Ramos (cell line): ENCODE results near the gene ADNP.

Experiments used
- in situ Hi-C: fragments of 300-500 bp; cut with MboI; formaldehyde crosslinking; loops from one replicate; pipeline ENCODE4 v1.14.3; 2022; ENCODE audit warnings: low sequenced_read_pairs; ENCODE audit not compliant: unreplicated experiment

Gene ADNP

GRCh38 chr20:50931306-50932015 lies at the start of gene ADNP:
Gene ADNP (minus strand): TSS chr20:50931437. CDS start chr20:50903996, 27,441 bp downstream.
- in situ Hi-C loops = loop anchor here (5.0 kb wide), 1 partner anchor 134 kb away; the partner anchor contains the start of gene BCAS4

DNA sequence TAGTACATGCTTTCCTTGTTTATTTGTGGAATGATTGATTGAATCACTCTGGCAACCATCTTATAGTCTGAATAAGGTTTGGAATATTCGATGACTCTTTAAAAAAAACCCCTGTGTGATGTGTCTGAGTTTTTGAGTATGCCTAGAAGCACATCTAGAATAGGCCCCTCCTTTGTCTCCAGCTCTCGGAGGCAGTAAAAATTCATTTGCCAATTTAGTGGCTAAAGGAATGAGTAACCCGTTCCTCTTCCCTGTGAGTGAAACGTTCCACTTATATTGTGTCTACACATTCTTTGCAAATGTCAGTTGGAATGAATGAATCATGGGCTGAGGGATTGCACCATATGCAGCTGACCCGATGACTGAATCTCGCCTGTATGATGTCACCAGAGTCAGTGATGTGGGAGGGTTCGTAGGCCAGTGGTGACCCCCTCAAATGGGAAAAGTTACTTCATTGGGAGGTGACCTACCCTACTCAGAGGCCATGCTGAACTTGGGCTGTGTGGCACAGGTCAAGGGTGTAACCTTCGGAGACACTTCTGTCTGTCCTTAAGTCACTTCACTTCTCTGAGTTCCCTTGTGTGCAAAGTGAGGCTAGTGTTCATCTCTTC lies 48.9 kb upstream of the ADNP start:
- in situ Hi-C loops = no loop called here

DNA sequence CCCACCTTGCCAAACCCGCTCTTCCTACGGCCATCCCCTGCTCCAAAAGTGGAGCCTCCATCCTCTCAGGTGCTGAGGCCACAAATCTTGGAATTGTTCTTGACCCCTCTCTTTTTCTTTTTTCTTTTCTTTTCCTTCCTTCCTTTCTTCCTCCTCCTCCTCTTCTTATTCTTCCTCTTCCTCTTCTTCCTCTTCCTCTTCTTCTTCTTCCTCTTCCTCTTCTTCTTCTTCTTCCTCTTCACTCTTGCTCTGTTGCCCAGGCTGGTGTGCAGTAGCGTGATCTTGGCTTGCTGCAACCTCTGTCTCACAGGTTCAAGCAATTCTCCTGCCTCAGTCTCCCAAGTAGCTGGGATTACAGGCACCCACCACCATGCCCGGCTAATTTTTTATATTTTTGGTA lies 47.3 kb upstream of the ADNP start:
- in situ Hi-C loops = loop anchor here (10.0 kb wide), 1 partner anchor 646 kb away; no protein-coding TSS in a partner anchor

GRCh38 chr20:50977066-50978021 lies 46.1 kb upstream of the ADNP start:
- in situ Hi-C loops = loop anchor here (10.0 kb wide), 1 partner anchor 647 kb away; no protein-coding TSS in a partner anchor

- in situ Hi-C loops = loop anchor here (10.0 kb wide), 1 partner anchor 649 kb away; no protein-coding TSS in a partner anchor
These were observed 44.6 kb upstream of the ADNP start for GRCh38 chr20:50975701-50976330.

DNA sequence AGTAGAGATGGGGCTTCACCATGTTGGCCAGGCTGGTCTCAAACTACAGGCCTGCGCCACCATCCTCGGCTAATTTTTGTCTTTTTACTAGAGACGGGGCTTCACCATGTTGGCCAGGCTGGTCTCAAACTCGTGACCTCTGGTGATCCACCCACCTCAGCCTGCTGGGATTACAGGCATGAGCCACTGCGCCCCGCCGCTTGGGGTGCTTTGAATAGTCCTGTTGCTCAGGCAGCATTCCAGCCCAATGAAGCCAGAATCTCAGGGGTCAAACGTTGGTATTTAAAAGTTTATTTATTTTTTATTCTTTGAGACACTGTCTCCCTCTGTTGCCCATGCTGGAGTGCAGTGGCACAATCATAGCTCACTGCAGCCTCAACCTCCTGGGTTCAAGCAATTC lies 38.7 kb upstream of the ADNP start:
- in situ Hi-C loops = loop anchor here (10.0 kb wide), 1 partner anchor 655 kb away; no protein-coding TSS in a partner anchor

- in situ Hi-C loops = no loop called here
These were observed 38.2 kb upstream of the ADNP start for GRCh38 chr20:50969435-50969834.

DNA sequence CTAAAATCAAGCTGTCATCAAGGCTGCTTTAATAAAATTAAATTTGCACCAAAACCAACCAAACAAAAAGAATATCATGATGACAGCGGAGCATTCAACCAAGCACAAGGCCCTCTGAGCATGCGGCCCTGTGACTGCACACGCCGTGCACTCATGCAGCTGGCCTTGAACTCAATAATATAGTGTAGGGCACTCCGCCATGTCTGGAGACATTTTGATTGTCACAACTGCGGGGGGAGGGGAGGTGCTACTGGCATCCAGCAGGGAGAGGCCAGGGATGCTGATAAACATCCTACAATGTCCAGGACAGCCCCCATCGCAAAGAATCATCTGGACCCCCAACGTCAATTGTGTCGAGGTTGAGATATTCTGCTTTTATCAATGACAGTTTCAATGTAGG lies 37.1 kb upstream of the ADNP start:
- in situ Hi-C loops = no loop called here

DNA sequence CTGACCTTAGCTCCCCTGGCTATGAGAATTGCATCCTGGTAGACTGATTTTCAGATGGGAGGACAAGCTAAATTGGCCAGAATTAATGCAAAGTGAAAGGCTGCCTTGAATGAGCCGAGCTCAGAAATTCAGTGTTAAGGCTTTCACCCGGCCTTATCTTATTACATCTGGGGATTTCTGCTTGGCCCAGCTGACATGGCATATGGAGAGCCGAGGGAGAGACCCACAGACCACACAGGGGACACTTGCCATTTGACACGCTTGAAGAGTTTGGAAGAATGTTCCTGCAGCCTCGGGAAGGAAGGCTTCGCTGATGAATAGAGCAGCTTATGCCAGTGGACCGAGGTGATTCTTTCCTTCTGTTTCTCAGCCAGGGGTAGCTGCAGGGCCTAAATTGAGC lies 36.3 kb upstream of the ADNP start:
- in situ Hi-C loops = no loop called here

DNA sequence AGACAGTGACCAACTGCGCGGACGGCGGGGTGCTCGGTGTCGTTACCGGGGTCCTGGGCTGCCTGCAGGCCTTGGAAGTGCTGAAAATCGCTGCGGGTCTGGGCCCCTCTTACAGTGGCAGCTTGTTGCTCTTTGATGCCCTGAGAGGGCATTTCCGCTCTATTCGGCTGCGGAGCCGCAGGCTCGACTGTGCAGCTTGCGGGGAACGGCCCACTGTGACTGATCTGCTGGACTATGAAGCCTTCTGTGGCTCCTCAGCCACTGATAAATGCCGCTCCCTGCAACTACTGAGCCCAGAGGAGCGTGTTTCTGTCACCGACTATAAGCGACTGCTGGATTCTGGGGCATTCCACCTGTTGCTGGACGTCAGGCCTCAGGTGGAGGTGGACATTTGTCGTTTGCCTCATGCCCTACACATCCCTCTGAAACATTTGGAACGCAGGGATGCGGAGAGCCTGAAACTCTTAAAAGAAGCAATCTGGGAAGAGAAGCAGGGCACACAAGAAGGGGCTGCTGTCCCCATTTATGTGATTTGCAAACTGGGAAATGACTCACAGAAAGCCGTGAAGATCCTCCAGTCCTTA lies 28.4 kb upstream of the ADNP start:
- in situ Hi-C loops = no loop called here

GRCh38 chr20:50958615-50959542 lies 27.6 kb upstream of the ADNP start, which contains the start of gene MOCS3:
Gene MOCS3 (plus strand): TSS chr20:50958818. CDS start chr20:50958843, 25 bp downstream.
- in situ Hi-C loops = no loop called here

DNA sequence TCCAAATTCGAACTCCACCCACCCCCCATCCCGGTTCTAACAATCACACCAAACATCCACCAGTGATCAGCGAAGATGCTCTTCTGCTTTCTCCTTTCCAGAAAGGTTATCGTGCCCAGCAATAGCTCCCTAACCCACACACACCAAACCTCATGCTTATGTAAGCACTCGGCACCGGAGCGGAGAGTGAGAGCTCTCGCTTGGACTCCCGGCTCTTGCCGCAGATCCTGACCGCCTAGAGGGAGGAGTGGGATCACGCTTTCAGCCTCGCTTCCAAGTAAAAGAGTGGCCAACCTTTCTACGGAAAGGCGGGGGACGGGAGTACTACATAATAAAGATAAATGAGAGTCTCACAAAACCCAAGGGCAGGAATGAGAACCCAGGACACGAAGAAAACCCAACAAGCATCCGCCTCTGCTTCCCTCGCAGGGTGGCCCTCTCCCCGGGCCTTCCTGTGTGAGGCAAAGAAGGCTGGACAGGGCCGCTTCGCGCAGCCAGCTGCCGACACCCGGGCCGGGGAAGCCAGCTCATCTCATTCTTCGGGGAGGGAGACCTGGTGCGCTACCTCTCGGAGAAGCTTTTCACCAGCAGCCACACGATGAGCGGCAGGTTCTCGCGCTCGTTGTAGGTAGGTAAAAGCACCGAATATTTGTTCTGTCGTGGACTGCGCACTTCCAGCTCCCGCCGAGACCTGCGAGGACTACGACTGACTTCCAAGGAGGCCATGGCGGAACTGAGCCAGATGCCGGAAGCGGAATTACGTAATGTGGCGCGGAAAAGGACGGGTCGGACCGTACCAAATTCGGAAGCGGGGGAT lies 26.8 kb upstream of the ADNP start, which contains the start of gene DPM1:
DPM1 (minus strand) TSS at position 735 of the 817 bp plus-strand sequence; CDS start at position 726, 9 bp downstream.
- in situ Hi-C loops = no loop called here

DNA sequence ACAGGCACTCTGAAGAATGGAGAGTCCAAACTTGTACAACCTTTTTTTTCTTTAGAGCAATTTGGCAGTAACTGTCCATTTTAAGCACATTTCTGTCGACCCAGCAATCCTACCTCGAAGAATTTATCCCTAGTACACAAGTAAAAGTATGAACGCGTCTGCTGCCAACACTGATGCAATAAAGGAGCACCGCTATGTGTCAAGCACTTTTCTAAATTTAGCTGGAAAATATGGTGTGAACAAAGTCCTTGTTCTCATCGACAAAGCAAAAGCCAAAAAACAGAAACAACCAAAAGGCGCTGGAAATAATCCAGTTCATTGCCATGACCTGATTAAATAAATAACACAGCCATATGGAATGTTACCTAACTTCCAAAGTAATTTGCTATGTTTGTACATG lies 26.0 kb upstream of the ADNP start:
- in situ Hi-C loops = no loop called here

DNA sequence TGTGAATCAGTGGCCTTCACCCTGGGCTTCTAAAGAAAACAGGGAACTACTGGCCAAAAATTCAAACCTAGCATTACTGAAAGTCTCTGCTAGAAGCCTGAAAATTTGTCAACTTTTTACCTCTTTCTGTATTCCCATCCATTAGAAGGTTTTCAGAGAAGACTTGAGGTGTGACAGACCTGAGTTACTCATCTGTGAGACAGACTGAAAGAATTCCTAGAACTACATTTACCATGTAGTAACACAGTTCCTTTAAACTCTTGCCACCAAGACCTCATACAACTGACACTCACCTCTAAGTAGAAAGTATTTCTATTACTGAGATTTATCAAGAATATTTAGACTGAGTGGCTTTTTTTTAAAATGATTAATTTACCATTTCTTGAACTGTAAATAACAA lies 22.6 kb upstream of the ADNP start:
- in situ Hi-C loops = no loop called here

GRCh38 chr20:50953196-50953595 lies 22.0 kb upstream of the ADNP start:
- in situ Hi-C loops = no loop called here

DNA sequence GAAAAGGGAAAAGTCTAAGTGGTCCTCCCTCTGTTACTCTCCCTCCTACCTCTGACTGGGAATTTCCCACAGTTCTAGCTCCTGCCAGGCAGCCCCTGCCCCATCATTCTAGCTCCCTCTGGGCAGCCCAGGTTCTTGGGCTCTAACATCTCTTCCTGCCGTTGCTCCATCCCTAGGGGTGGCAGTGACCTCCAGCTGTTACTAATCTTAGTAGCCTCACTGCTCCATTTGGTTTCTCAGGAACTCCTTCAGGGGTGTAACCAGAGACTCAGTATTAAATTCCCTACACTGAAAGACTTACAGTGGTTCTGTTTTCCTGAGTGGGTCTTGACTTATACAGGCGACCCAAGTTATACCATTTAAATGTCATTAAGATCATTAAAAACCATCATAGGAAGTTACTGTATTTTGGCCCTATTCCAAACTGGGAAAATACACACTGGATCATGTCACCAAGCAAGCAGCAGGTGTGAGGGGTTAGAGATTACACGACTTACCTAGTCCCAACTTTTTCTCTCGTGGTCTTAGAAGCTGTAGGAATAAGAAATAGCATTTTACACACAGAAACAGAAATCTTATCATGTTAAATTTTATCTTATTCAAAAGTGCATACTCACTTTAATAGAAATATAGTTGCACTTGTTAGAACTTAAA lies 17.0 kb upstream of the ADNP start:
- in situ Hi-C loops = no loop called here

GRCh38 chr20:50943069-50943468 lies 11.8 kb upstream of the ADNP start:
- in situ Hi-C loops = no loop called here
